Measurements from ENCODE around the gene RAB3B. TPM values are rescaled to one million over a fixed set of nuclear protein-coding genes. Genes with fewer than 3 reads are reported as not detected.
A peak's percentile ranks its signal among the peaks of the same experiment; 100 is the strongest.

RAB3B gene
- total and polyA plus RNA-seq, 9 of the 15 experiments (the other 6 are each of a cell fraction or from before 2014, with no cell fraction given) = 0.07 to 0.47 (median 0.27) TPM

GRCh38 chr1:51878616-51879336 lies 111.7 kb downstream of the RAB3B start, which contains the start of gene NRDC (continued):
- TF ChIP-seq, protein P1, sequence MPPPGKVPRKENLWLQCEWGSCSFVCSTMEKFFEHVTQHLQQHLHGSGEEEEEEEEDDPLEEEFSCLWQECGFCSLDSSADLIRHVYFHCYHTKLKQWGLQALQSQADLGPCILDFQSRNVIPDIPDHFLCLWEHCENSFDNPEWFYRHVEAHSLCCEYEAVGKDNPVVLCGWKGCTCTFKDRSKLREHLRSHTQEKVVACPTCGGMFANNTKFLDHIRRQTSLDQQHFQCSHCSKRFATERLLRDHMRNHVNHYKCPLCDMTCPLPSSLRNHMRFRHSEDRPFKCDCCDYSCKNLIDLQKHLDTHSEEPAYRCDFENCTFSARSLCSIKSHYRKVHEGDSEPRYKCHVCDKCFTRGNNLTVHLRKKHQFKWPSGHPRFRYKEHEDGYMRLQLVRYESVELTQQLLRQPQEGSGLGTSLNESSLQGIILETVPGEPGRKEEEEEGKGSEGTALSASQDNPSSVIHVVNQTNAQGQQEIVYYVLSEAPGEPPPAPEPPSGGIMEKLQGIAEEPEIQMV (tag; conservative IDR thresholded peaks at IDR 0.05; ENCODE audit: low read depth) = no peak
- peak; percentile 47 for TF ChIP-seq EP300 (IDR thresholded peaks at IDR 0.05; ENCODE audit: low read length)
- TF ChIP-seq ZNF551 (CRISPR knock-in tag; IDR thresholded peaks at IDR 0.05) = no peak
- TF ChIP-seq ZNF75A (CRISPR knock-in tag; IDR thresholded peaks at IDR 0.05) = peak; percentile 6; the same call in 1 of the 2 replicates
- TF ChIP-seq ARNT (IDR thresholded peaks at IDR 0.05) = peak in 1 of 2 experiments; percentile 39; a peak in 1 of 4 replicates
- TF ChIP-seq SMARCA4 (IDR thresholded peaks at IDR 0.05) = no peak
- no peak for TF ChIP-seq KAT2B (IDR thresholded peaks at IDR 0.05; ENCODE audit: low read depth, low read length)
- no peak for TF ChIP-seq PBX2 (CRISPR knock-in tag; IDR thresholded peaks at IDR 0.05; ENCODE audit: low read depth)
- no peak; the same call in 1 of the 2 replicates for TF ChIP-seq PBX2 (tag; conservative IDR thresholded peaks at IDR 0.05; ENCODE audit: low read depth)
- no peak for TF ChIP-seq CBFB (CRISPR knock-in tag; IDR thresholded peaks at IDR 0.05)
- TF ChIP-seq CEBPG (CRISPR knock-in tag; IDR thresholded peaks at IDR 0.05) = peak; percentile 90
- peak; percentile 89 to 94 for TF ChIP-seq CEBPG (tag; conservative IDR thresholded peaks at IDR 0.05 in 1 of 2, IDR thresholded peaks at IDR 0.05 in 1 of 2)
- no peak for TF ChIP-seq ZNF695 (CRISPR knock-in tag; IDR thresholded peaks at IDR 0.05)
- 0 out of 2 replicates have a peak, but pooled peaks have one; percentile 26 for TF ChIP-seq PHTF2 (CRISPR knock-in tag; IDR thresholded peaks at IDR 0.05)
- TF ChIP-seq ZNF354B (CRISPR knock-in tag; IDR thresholded peaks at IDR 0.05) = no peak
- TF ChIP-seq ZNF764 (CRISPR knock-in tag; IDR thresholded peaks at IDR 0.05; ENCODE audit: low read depth) = no peak
- peak; percentile 44; the same call in 1 of the 2 replicates for TF ChIP-seq ZNF239 (CRISPR knock-in tag; IDR thresholded peaks at IDR 0.05)
- TF ChIP-seq L3MBTL2 (IDR thresholded peaks at IDR 0.05) = no peak; the same call in 1 of the 2 replicates
- TF ChIP-seq, protein P2, sequence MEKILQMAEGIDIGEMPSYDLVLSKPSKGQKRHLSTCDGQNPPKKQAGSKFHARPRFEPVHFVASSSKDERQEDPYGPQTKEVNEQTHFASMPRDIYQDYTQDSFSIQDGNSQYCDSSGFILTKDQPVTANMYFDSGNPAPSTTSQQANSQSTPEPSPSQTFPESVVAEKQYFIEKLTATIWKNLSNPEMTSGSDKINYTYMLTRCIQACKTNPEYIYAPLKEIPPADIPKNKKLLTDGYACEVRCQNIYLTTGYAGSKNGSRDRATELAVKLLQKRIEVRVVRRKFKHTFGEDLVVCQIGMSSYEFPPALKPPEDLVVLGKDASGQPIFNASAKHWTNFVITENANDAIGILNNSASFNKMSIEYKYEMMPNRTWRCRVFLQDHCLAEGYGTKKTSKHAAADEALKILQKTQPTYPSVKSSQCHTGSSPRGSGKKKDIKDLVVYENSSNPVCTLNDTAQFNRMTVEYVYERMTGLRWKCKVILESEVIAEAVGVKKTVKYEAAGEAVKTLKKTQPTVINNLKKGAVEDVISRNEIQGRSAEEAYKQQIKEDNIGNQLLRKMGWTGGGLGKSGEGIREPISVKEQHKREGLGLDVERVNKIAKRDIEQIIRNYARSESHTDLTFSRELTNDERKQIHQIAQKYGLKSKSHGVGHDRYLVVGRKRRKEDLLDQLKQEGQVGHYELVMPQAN (IDR thresholded peaks at IDR 0.05; ENCODE audit: borderline replicate concordance) = peak; percentile 45; the same call in 1 of the 2 replicates
- TF ChIP-seq SP2 (IDR thresholded peaks at IDR 0.05; ENCODE audit: extremely low read depth, low read depth, low read length, poor library complexity, severe bottlenecking) = no peak
- 0 out of 2 replicates have a peak, but pooled peaks have one; percentile 18 for TF ChIP-seq ZFP30 (CRISPR knock-in tag; IDR thresholded peaks at IDR 0.05; ENCODE audit: borderline replicate concordance)
- peak; percentile 74 for TF ChIP-seq HMGN3 (IDR thresholded peaks at IDR 0.05; ENCODE audit: borderline replicate concordance, extremely low read depth, insufficient read length, low read depth, low read length)
- peak; percentile 32; the same call in 1 of the 2 replicates for TF ChIP-seq CTBP1 (IDR thresholded peaks at IDR 0.05; ENCODE audit: borderline replicate concordance)
